ENCODE results near the gene RILPL2.

DNA sequence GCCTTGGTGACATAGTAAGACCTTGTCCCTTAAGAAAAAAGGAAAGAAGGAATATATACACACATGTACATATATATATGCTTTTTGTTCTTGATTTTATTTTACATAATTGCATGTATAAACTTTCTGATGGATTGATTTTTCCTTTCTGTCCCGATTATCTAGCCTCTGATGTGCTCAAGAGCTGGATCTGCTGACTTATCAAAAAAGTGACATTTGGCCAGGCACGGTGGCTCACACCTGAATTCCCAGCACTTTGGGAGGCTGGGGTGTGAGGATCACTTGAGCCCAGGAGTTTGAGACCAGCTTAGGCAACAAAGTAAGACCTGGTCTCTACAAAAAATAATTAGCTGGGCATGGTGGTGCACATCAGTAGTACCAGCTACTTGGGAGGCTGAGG, 33.5 kb upstream of the RILPL2 start:
- TF ChIP-seq, protein P1, sequence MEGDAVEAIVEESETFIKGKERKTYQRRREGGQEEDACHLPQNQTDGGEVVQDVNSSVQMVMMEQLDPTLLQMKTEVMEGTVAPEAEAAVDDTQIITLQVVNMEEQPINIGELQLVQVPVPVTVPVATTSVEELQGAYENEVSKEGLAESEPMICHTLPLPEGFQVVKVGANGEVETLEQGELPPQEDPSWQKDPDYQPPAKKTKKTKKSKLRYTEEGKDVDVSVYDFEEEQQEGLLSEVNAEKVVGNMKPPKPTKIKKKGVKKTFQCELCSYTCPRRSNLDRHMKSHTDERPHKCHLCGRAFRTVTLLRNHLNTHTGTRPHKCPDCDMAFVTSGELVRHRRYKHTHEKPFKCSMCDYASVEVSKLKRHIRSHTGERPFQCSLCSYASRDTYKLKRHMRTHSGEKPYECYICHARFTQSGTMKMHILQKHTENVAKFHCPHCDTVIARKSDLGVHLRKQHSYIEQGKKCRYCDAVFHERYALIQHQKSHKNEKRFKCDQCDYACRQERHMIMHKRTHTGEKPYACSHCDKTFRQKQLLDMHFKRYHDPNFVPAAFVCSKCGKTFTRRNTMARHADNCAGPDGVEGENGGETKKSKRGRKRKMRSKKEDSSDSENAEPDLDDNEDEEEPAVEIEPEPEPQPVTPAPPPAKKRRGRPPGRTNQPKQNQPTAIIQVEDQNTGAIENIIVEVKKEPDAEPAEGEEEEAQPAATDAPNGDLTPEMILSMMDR (IDR thresholded peaks at IDR 0.05): no peak
- no peak for TF ChIP-seq POLR2A (IDR thresholded peaks at IDR 0.05)
